Testis (tissue), 2 donors: Measurements from ENCODE around the gene NFIX.

ENCODE experiments used
- POLR2A ChIP-seq: fragments of 450-650 bp; IDR thresholded peaks from one replicate; pipeline ENCODE4 v1.6.1; 2017; ENCODE audit warnings: antibody characterized with exemption, mild to moderate bottlenecking, moderate library complexity
- TF ChIP-seq, protein P1 (sequence below), 3 experiments: fragments of 450-650 bp in 2 of 3; fragments of 200-600 bp in 1 of 3; sonication (generic) in 1 of 3; IDR thresholded peaks; one replicate each; pipeline ENCODE4 v1.5.1; 2016 to 2019; ENCODE audit warnings: antibody characterized with exemption in 3 of 3, mild to moderate bottlenecking in 2 of 3, moderate library complexity in 1 of 3

DNA sequence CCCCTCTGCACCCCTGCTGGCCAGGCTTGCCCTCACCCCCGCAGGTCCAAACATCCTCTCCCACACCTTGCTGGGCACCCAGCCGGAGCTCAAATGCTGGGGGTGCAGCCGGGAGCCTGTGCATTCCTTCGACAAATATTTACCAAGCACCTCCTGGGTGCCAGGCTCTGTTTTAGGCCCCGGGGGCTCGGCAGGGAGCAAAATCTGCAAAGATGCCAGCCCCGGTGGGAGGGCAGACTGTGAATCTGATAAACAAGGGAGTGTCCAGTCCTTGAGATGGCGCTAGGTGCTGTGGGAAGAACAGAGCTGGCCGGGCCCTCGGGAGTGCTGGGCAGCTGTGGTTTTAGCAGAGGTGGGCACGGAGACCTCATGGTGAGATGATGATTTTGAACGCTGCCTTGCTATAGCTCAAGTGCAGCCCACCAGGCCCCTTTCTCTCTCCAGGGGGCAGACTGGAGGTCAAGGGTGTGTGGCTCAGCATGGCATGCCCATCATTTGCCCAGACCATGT, 10.6 kb downstream of the NFIX start:
- TF ChIP-seq, protein P1, sequence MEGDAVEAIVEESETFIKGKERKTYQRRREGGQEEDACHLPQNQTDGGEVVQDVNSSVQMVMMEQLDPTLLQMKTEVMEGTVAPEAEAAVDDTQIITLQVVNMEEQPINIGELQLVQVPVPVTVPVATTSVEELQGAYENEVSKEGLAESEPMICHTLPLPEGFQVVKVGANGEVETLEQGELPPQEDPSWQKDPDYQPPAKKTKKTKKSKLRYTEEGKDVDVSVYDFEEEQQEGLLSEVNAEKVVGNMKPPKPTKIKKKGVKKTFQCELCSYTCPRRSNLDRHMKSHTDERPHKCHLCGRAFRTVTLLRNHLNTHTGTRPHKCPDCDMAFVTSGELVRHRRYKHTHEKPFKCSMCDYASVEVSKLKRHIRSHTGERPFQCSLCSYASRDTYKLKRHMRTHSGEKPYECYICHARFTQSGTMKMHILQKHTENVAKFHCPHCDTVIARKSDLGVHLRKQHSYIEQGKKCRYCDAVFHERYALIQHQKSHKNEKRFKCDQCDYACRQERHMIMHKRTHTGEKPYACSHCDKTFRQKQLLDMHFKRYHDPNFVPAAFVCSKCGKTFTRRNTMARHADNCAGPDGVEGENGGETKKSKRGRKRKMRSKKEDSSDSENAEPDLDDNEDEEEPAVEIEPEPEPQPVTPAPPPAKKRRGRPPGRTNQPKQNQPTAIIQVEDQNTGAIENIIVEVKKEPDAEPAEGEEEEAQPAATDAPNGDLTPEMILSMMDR (IDR thresholded peaks at IDR 0.05), result no peak
- no peak for TF ChIP-seq POLR2A
